ENCODE data around the gene FOXC1.
A peak's percentile ranks its signal among the peaks of the same experiment; 100 is the strongest.

FOXC1 gene

DNA sequence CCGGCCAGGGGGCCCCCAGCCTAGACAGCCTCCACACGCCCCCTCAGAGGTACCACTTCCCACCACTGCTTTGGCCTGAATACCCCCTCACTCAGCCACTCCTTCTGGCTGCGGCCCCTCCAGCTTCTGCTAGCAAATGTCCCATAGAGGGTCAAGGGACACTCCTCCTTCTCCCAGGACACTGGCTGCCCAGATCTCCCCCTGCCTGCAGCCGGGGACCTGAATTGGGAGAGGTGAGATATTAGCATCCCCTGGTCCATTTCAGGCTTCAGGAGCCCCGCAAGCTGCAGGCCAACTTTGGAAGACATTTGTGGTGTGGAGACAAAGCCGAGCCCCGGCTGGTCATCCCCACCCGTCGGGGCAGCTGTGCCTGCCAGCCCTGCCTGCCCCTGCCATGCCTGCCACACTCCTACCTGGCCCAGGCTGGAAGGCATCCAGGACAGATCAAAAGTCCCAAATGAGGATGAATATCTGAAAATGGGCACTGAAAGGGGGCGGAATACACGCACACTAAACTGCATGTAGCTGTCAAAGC, 32.5 kb upstream of the FOXC1 start:
- TF ChIP-seq, protein P1, sequence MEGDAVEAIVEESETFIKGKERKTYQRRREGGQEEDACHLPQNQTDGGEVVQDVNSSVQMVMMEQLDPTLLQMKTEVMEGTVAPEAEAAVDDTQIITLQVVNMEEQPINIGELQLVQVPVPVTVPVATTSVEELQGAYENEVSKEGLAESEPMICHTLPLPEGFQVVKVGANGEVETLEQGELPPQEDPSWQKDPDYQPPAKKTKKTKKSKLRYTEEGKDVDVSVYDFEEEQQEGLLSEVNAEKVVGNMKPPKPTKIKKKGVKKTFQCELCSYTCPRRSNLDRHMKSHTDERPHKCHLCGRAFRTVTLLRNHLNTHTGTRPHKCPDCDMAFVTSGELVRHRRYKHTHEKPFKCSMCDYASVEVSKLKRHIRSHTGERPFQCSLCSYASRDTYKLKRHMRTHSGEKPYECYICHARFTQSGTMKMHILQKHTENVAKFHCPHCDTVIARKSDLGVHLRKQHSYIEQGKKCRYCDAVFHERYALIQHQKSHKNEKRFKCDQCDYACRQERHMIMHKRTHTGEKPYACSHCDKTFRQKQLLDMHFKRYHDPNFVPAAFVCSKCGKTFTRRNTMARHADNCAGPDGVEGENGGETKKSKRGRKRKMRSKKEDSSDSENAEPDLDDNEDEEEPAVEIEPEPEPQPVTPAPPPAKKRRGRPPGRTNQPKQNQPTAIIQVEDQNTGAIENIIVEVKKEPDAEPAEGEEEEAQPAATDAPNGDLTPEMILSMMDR (IDR thresholded peaks at IDR 0.05) = no peak
- no peak for DNase-seq (ENCODE audit: low spot score)
- peak overlapping the region; percentile 49 for H3K4me3 ChIP-seq
- no peak overlapping the region for H3K27ac ChIP-seq

DNA sequence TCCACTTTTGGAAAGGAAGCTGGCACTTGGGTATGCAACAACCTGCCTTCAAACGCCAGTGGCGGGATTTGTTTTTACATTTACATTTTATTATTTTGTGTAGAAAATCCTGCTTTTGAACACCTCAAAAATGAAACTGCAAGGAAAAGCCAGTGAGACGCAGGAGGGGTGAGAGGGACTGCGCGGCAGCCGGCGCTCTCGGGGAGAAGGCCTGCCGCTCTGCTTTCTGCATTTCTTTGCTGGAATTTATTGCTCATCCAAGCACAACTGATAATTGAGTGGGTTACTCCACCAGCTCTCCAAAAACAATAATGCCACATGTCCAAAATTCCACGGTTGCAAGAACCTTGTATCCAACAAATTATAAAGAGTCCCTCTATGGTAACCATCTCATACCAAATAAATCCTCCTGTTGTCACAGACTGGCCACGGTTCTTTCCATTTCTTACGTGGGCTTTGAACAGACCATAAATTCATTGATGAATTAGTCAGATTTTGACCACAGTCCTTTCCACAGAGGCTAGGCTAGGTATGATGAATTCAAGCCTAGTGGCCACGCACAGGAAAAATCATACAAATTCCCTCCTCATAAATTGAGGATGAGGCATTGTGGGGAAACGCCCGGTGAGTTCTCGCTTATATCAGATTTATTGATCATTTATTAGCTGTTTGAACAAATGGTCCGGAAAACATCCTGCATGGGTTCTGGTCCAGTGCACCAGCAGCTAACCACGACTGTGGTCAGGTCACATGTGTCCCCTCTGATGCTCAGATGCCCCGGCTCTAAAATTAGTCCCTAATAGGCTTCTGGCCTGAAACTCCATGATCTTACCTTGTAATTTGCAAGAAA, 31.6 kb upstream of the FOXC1 start:
- TF ChIP-seq, protein P1 (IDR thresholded peaks at IDR 0.05) = no peak
- peak overlapping the region; percentile 49 for H3K4me3 ChIP-seq
- no peak for DNase-seq (ENCODE audit: low spot score)
- no peak overlapping the region for H3K27ac ChIP-seq

DNA sequence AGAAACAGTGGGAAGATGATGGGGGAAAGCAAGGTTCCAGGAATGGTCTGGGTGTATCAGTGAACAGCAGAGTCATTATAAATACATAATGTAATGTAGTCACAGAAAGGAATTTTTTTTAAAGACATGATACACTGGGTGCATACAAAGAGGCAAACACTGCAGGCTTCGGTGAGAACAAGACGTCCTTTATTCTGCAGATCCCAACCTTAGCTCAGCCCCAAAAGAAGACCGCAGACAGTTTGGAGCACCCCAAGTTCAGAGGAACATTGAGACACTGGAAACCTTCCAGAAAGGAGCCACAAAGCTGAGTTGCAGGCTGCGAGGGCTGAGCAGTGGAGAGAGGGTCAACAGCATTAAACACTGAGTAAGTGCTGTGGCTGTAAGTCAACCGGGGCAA, 30.6 kb upstream of the FOXC1 start:
- Histone ChIP-seq H3K27ac (no peak overlapping the region), H3K4me3 (no peak overlapping the region)
- no peak for DNase-seq (ENCODE audit: low spot score)
- TF ChIP-seq, protein P1 (IDR thresholded peaks at IDR 0.05) = no peak

DNA sequence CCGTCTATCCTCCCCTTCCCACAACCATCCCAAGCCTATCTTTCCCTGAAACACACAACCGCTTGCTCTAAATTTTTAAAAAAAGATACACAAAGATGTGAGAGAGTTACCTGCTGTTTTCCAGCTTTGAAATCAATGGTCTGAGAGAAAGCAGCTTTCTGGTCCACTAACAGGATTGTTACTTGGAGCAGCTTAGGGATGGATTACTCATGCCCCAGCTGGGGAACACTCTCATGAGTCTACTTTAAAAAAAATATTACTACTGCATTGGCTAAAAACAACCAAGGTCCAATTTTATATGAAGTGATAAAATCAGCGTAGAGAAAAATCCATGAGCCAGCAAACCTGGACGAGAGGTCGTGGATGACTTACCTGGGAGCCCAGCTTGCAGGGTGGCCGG, 29.6 kb upstream of the FOXC1 start:
- H3K27ac ChIP-seq = no peak overlapping the region
- TF ChIP-seq, protein P1 (IDR thresholded peaks at IDR 0.05) = no peak
- no peak for DNase-seq (ENCODE audit: low spot score)

DNA sequence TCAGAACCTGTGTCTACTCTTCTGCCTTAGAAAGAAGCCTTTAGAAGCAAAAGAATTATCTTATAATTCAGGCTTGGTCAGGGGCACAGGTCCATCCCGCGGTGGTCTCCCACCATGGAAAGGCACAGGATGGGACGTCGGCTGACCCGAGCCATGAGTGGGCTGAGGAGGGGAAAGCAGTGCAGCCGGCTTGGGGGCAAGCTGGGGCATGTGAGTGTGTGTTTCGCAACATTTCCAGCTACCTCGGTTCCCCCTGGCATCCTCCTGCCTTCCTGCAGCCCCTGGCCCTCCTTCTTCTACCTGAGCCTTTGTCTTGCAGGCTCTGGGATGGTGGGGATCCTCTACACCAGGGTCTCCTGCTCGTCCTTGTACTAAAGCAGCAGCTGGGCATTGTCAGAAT, 29.1 kb upstream of the FOXC1 start:
- TF ChIP-seq, protein P1 (IDR thresholded peaks at IDR 0.05) = no peak
- Histone ChIP-seq H3K4me3 (no peak overlapping the region), H3K27ac (no peak overlapping the region)
- no peak for DNase-seq (ENCODE audit: low spot score)

More for the DNA sequence above, 29.6 kb upstream of the FOXC1 start:
- H3K4me3 ChIP-seq = no peak overlapping the region

DNA sequence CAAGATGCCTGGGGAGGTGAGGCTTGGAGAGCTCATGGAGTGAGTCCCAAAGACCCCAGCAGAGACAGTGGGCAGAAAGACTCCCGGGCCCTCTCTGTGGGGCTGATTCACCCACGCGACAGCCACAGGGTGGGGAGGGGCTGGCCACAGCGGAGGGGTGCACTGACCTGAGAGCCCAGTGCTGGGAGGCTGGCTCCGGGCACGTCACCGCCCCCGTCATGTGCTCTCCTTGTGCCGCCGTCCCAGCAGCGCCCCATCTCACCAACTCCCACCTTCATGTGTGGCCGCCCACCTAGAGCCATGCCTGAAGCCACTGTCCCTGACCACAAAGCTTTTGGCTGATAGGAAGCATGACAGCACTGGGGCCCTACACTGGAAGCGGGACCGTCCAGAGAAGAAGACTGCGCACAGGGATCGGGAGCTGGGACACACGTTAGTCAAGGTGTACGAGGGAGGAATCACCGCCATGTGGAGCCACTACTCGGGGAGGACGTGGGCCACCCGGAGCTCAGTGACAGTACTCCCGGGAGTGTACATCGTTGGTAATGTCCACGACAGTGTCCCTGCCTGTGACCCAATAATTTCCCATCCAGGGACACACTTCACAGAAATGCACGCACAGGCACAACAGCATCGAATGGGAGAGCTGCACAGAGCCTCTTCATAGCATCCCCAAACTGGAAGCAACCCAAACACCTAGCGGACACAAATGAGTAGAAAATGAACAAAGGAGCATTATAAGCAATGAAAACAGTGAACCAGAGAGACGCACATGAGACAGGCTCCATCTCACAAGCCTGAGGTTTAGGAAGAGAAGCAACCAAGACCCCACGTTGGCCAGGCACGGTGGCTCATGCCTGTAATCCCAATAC, 28.4 kb upstream of the FOXC1 start:
- TF ChIP-seq, protein P1 (IDR thresholded peaks at IDR 0.05) = no peak
- H3K4me3 ChIP-seq = no peak overlapping the region
- no peak for DNase-seq (ENCODE audit: low spot score)
- H3K27ac ChIP-seq = no peak overlapping the region
